BE2C (cell line): ENCODE data around the gene FBXO38.

Experiments used
- DNase-seq: peaks from one replicate; pipeline ENCODE4 v3.0.0-alpha.2; 2020
- H3K27me3 ChIP-seq: fragments of 250-450 bp; sonication (Bioruptor Pico); 2 replicates; pipeline ENCODE4 v1.5.1; 2020; ENCODE audit warnings: mild to moderate bottlenecking
- H3K36me3 ChIP-seq: fragments of 250-450 bp; sonication (Bioruptor Pico); 2 replicates; pipeline ENCODE4 v1.5.1; 2020; ENCODE audit warnings: mild to moderate bottlenecking
- H3K4me1 ChIP-seq: fragments of 250-450 bp; sonication (Bioruptor Pico); 2 replicates; pipeline ENCODE4 v1.5.1; 2020
- H3K4me3 ChIP-seq: 2 replicates; pipeline ENCODE4 v1.5.1; 2011; ENCODE audit warnings: low read depth, low read length
- H3K9me3 ChIP-seq: fragments of 250-450 bp; sonication (Bioruptor Pico); 2 replicates; pipeline ENCODE4 v1.5.1; 2020
- TF ChIP-seq, protein P1 (sequence below): IDR thresholded peaks from 2 replicates; pipeline ENCODE4 v1.5.1; 2012; ENCODE audit warnings: mild to moderate bottlenecking, low read depth, low read length

The FBXO38 gene

DNA sequence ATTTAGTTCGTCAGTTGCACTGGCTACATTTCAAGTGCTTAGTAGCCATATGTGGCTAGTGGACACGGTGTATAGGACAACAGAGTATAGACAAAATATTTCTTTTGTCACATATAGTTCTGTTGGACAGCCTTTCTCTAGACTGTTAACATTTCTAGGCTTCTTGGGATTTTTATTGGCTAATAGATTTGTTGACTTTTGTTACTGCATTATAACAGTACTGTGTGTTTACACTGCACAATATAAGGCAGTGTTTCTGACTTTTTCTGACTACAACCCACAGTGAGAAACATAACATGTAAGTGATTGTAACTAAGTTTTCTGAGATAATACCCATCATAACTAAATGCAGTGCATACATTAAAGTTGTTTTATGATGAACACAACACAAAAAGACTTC is 11.3 kb downstream of the FBXO38 start:
- Histone ChIP-seq H3K4me1 (peaks cover 7% of the 10 kb centered on the region), H3K36me3 (peaks cover 16% of the 10 kb centered on the region), H3K9me3 (no peaks in the 10 kb centered on the region), H3K27me3 (no peaks in the 10 kb centered on the region), H3K4me3 (no peak overlapping the region)
- TF ChIP-seq, protein P1, sequence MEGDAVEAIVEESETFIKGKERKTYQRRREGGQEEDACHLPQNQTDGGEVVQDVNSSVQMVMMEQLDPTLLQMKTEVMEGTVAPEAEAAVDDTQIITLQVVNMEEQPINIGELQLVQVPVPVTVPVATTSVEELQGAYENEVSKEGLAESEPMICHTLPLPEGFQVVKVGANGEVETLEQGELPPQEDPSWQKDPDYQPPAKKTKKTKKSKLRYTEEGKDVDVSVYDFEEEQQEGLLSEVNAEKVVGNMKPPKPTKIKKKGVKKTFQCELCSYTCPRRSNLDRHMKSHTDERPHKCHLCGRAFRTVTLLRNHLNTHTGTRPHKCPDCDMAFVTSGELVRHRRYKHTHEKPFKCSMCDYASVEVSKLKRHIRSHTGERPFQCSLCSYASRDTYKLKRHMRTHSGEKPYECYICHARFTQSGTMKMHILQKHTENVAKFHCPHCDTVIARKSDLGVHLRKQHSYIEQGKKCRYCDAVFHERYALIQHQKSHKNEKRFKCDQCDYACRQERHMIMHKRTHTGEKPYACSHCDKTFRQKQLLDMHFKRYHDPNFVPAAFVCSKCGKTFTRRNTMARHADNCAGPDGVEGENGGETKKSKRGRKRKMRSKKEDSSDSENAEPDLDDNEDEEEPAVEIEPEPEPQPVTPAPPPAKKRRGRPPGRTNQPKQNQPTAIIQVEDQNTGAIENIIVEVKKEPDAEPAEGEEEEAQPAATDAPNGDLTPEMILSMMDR = no peak
- no peak for DNase-seq

DNA sequence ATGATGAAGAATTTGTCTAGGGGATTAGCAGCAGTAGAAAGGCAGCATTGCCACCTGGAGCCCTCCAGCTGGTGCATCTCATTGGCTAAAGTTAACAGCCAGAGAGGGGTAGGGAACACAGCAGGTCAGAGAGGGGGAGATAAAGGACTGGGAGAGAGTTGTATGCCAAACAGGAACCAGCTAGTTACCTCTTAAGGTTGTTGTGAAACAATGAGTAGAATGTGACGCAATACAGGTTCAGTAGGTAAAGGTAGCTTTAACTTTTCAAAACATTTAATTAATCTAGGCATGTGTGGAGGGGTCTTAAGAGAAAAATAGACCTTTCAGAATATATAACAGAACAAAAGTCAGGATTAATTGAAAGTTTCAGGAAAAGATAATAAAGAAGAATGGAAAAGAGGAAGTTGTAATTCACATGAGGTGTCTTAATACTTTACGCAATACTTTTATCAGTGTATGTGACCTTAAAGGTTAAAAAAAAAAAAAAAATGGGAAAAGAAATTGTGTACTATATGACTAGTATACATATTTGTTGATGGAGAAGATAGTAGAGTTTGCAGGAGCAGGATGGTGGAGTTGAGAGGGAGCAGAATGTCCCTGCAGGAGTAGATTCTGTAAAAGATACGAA is 14.3 kb downstream of the FBXO38 start:
- H3K4me3 ChIP-seq = no peak overlapping the region
- no peak for DNase-seq
- peaks cover 27% of the 10 kb centered on the region for H3K36me3 ChIP-seq
- no peaks in the 10 kb centered on the region for H3K9me3 ChIP-seq
- H3K27me3 ChIP-seq = no peaks in the 10 kb centered on the region
- TF ChIP-seq, protein P1 = no peak
- no peaks in the 10 kb centered on the region for H3K4me1 ChIP-seq

DNA sequence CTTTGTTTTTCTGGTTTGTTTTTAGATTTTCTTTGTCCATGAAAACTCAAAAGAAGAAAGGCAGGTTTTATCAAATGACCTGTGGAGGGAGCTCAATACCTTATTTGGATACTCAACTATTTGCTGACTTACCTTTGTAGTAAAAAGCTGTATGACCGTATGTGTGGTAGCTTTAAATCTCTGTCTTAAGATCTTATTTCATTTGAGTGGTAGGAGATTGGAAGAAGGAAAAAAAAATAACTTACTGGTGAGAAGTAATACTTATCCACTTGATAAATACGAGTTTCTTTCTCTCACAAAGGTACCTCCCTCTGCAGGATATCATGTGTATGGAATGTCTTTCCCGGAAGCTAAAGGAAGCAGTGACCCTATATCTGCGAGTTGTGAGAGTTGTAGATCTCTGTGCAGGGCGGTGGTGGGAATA is 15.0 kb downstream of the FBXO38 start:
- TF ChIP-seq, protein P1 = 0 out of 2 replicates have a peak, but pooled peaks have one; percentile 1
- Histone ChIP-seq H3K27me3 (no peaks in the 10 kb centered on the region), H3K4me3 (no peak overlapping the region), H3K36me3 (peaks cover 27% of the 10 kb centered on the region), H3K9me3 (no peaks in the 10 kb centered on the region), H3K4me1 (no peaks in the 10 kb centered on the region)
- no peak for DNase-seq

DNA sequence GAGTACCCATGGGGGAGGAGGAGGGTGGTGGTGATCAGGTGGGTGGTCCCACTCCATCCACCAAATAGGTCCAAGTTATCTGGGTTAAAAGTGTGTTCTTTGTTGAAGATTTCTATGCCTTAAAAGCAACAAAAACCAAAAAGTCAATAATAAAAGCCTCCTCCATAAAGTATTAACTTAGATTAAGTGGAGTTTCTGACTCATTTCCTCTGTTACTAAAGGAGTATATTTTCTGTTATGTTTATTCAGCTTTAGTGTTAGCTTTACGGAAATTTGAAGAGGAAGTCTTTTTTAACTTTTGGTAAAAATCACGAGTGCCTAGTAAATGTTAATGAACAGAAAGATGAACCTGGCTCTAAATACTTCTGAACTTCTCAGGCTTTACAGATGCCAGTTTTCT is 17.8 kb downstream of the FBXO38 start:
- TF ChIP-seq, protein P1 = no peak
- Histone ChIP-seq H3K4me3 (no peak overlapping the region), H3K36me3 (peaks cover 29% of the 10 kb centered on the region)

DNA sequence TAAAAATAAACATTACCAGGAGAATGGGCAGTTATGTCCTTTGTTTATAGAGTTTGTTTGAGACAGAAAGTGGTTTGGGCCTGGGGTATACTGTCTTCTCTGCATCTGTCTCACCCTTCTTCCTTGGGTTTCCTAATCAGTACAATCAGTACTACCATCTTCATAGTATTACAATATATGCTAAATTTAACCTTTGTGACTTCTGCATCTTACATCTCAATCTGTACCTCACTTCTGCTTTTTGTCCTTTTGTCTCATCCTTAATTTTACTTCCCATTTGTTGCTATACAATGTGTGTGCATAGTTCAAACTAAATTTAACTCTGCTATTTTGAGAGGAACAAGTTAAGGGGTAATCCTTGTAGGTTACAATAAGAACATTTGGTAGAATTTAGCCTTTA is 19.6 kb downstream of the FBXO38 start:
- peaks cover 35% of the 10 kb centered on the region for H3K36me3 ChIP-seq
- no peak overlapping the region for H3K4me3 ChIP-seq

More for the DNA sequence above, 17.8 kb downstream of the FBXO38 start:
- no peaks in the 10 kb centered on the region for H3K4me1 ChIP-seq
- no peak for DNase-seq
- H3K9me3 ChIP-seq = no peaks in the 10 kb centered on the region
- no peaks in the 10 kb centered on the region for H3K27me3 ChIP-seq

DNA sequence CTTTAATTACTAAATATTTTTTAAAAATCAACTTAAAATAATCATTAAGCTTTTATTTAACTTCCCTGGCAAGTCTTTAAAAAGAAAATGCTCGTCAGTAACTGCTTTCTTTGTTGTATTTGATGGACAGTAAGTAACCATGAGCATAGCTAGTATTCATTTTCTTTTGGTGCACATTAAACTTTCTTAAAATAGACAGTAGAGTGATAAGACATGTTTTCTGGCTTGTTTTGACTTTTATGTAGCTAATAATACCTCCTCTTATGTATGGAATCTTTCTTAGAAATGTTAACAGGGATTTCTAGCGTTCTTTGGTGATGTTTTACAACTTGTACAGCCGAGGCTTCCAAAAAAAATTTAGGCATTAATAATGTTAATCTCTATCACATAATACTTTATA is 22.6 kb downstream of the FBXO38 start:
- TF ChIP-seq, protein P1 = no peak
- Histone ChIP-seq H3K4me3 (no peak overlapping the region), H3K27me3 (no peaks in the 10 kb centered on the region), H3K9me3 (no peaks in the 10 kb centered on the region), H3K4me1 (no peaks in the 10 kb centered on the region), H3K36me3 (peaks cover 53% of the 10 kb centered on the region)
- no peak for DNase-seq

More for the DNA sequence above, 19.6 kb downstream of the FBXO38 start:
- TF ChIP-seq, protein P1 = no peak
- DNase-seq = no peak
- H3K27me3 ChIP-seq = no peaks in the 10 kb centered on the region
- no peaks in the 10 kb centered on the region for H3K4me1 ChIP-seq
- no peaks in the 10 kb centered on the region for H3K9me3 ChIP-seq
